GM12892 (cell line): ENCODE measurements around the gene AGR3.

Experiments used
- DNase-seq: peaks from one replicate; pipeline ENCODE4 v3.0.0; 2011; ENCODE audit not compliant: insufficient read length
- FAIRE-seq: peaks from 2 replicates; lab custom pipeline; 2011; peaks lifted over from hg19 to GRCh38; lab: Jason Lieb, UNC
- POLR2A ChIP-seq: IDR thresholded peaks from 2 replicates; pipeline ENCODE4 v1.6.1; 2011; ENCODE audit warnings: low read depth, low read length, control low read depth
- POLR2AphosphoS5 ChIP-seq: IDR thresholded peaks from 2 replicates; pipeline ENCODE4 v1.6.1; 2011; ENCODE audit warnings: low read depth, low read length, control low read depth
- TAF1 ChIP-seq: IDR thresholded peaks from 2 replicates; pipeline ENCODE4 v1.6.1; 2011; ENCODE audit warnings: low read depth, mild to moderate bottlenecking, control low read depth, low read length, borderline replicate concordance

Gene AGR3

DNA sequence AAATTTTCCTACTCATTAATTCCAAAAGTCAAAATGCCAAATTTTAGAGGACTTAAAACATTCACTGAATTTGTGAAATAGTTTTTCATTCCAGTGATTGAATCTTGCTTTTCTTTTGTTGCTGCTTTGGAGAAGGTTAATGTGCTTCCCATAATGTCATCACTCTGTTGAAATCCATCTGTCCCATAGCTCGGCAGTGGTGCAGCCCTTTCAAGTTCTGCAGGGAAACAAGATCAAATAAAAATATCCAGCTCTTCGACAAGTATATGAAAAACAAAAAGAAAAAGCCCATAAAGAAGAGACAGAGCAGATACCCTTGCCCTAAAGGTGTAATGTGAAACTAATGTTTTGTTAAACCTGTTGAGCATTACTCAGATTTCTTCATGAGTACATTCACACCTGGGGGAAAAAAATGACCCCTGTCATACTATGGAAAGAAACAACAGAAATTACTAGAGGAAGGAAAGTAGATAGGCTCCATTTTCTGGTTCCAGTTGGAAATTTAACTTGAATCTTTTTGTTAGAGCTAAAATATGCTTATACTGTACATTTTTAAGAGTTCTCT lies 35.1 kb downstream of the AGR3 start:
- DNase-seq = no peak
- TF ChIP-seq POLR2A (no peak), POLR2AphosphoS5 (no peak), TAF1 (no peak)
- no peak for FAIRE-seq

DNA sequence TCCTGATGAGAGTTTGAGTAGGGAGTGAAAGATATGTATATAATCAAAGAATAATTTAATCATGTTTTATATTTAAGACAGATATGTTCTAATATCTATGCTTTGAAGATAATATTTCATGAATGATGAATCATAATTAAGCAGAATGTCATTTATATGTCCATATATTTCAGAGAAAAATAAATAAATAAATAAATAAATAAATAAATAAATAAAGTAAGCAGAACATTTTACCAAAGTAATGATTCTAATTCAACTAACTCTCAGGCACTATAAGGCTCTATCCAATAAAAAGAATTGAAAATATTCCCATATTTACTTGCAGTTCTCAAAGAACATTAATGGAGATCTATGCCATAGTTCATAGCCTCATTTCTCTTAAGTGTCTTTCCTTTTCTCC lies 36.0 kb downstream of the AGR3 start:
- FAIRE-seq = no peak

GRCh38 chr7:16841681-16842080 lies 40.1 kb downstream of the AGR3 start:
- FAIRE-seq (no peak), DNase-seq (no peak)
- TF ChIP-seq POLR2A (no peak), POLR2AphosphoS5 (no peak), TAF1 (no peak)

More for the DNA sequence above, 36.0 kb downstream of the AGR3 start:
- no peak for DNase-seq
- TF ChIP-seq TAF1 (no peak), POLR2A (no peak), POLR2AphosphoS5 (no peak)

- no peak for FAIRE-seq
Measured at GRCh38 chr7:16840094-16840493, 41.7 kb downstream of the AGR3 start.

GRCh38 chr7:16839646-16840045 lies 42.1 kb downstream of the AGR3 start:
- TF ChIP-seq TAF1 (no peak), POLR2A (no peak), POLR2AphosphoS5 (no peak)
- DNase-seq (no peak), FAIRE-seq (no peak)

More at GRCh38 chr7:16840094-16840493, 41.7 kb downstream of the AGR3 start:
- DNase-seq = no peak
- TF ChIP-seq POLR2AphosphoS5 (no peak), TAF1 (no peak), POLR2A (no peak)

DNA sequence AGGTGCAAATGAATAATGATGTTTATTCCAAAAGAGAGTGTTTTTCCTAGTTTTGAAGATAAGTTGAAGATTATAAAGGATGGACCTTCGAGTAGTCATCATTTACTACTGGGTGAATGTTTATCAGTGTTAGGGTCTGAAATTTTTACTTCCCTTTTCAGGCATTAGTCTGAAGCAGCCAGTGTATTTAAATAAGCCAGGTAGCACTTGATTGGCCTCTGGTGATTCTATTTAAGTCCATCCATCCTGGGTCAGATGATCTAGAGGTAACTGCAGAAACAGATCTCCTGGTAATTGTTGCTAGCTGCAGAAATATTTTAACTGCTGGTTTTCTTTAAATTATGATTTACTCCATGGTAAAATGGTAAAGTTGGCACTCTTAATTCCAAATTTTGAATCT lies 42.9 kb downstream of the AGR3 start:
- no peak for TF ChIP-seq TAF1
- TF ChIP-seq POLR2A = no peak
- no peak for TF ChIP-seq POLR2AphosphoS5
- FAIRE-seq (no peak), DNase-seq (no peak)

DNA sequence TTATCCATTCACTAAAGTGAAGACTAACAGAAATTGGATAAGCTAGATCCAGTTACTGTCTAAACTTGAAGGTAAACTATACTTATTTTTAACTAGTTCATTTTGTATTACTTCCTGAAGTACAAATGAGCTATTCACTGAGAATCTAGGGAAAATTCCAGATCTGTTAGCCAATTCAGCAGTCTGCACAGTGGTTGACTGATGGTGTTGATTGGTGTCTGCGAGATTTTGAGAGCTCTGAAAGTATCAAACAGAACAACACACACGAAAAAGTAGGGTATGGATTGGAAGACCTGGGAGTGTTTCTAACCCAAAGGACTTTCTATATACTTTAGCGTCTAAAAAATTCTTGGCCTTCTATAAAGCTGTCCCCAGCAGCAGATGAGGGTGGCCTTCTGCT lies 43.4 kb downstream of the AGR3 start:
- DNase-seq (no peak), FAIRE-seq (no peak)
- TF ChIP-seq POLR2AphosphoS5 (no peak), POLR2A (no peak), TAF1 (no peak)

DNA sequence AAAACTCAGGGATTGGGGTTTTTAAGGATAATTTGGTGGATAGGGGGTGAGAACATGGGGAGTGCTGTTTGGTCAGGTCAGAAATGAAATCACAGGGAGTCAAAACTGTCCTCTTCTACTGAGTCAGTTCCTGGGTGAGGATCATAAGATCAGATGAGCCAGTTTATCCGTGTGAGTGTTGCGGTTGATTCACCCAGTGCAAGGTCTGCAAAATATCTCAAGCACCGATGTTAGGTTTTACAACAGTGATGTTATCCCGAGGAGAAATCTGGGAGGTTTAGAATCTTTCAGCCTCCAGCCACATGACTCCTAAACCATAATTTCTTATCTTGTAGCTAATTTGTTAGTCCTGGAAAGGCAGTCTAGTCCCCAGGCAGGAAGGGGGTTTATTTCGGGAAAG lies 45.3 kb downstream of the AGR3 start:
- DNase-seq = no peak
- no peak for TF ChIP-seq POLR2AphosphoS5
- no peak for TF ChIP-seq POLR2A
- TF ChIP-seq TAF1 = no peak
- FAIRE-seq = no peak

GRCh38 chr7:16833373-16833772 lies 48.4 kb downstream of the AGR3 start:
- TF ChIP-seq TAF1 = no peak
- no peak for TF ChIP-seq POLR2A
- no peak for TF ChIP-seq POLR2AphosphoS5
- DNase-seq = no peak
- FAIRE-seq = no peak

GRCh38 chr7:16826060-16826459 lies 55.7 kb downstream of the AGR3 start:
- no peak for DNase-seq
- no peak for FAIRE-seq
- TF ChIP-seq TAF1 (no peak), POLR2AphosphoS5 (no peak), POLR2A (no peak)

DNA sequence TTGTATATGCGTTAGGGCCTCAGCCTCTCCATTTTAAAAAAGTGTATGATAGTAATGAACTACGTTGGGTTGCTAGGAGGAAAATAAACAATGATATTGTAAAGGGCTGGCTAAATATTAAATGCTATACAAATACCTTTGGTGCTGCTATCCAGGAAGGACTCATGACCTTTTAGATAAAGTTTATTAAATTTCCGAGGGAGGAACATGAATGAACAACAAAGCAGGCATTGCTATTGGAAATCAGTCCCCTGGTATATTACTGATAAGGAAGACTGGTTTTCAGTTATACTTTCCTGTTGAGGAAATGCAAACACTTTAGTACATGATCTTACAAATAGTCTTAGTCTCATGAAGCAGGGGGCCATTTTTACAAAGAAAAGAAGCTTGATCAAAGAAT lies 59.8 kb downstream of the AGR3 start:
- TF ChIP-seq POLR2A = no peak
- no peak for TF ChIP-seq POLR2AphosphoS5
- no peak for TF ChIP-seq TAF1
- DNase-seq = no peak
- FAIRE-seq = no peak

DNA sequence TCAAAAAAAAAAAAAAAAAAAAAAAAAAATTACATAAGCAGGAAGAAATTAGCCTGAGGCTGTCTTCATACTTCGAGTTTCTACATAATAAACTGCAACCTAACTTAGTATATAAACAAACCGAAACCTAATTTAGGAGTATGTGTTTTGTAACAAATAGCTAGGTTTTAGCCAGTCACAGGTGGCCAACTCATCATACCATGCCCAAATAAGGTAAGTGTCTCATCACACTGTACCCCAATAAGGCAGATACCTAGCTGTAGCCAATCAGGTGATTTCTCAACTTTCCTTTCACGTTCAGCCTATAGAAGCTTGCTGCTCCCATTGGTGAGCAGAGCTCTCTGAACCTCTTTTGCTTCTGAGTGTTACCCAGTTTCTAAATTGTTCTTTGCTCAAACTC lies 63.1 kb downstream of the AGR3 start:
- DNase-seq (no peak), FAIRE-seq (no peak)
- no peak for TF ChIP-seq TAF1
- no peak for TF ChIP-seq POLR2A
- TF ChIP-seq POLR2AphosphoS5 = no peak
